GM12878 (cell line): Measurements from ENCODE around the gene LMOD1. TPM values are rescaled to one million over a fixed set of nuclear protein-coding genes. Genes with fewer than 3 reads are reported as not detected.

Source experiments
- ATAC-seq: fragments of 200-7000 bp; cut with Tn5 transposase; 3 replicates; pipeline ENCODE4 v1.9.1; 2020; ENCODE audit warnings: mild to moderate bottlenecking, moderate library complexity
- BruUV-seq: library from RNA; stranded (reverse); fragments of 400-500 nt; replicated peaks from 2 replicates; lab custom pipeline; 2021; lab: Mats Ljungman, UMichigan
- CTCF ChIA-PET: fragments of 300-600 bp; sonication (Branson Sonifier 250); formaldehyde crosslinking; extraction: SDS; loops from one replicate; lab custom pipeline; 2021; ENCODE audit warnings: inconsistent platforms; lab: Yijun Ruan, JAX
- POLR2A ChIA-PET: fragments of 350-600 bp; formaldehyde crosslinking; extraction: SDS; loops from one replicate; lab custom pipeline; 2021; ENCODE audit warnings: inconsistent platforms; lab: Charles Lee
- RAD21 ChIA-PET: fragments of 300-600 bp; sonication (Branson Sonifier 250); formaldehyde crosslinking; loops from one replicate; lab custom pipeline; 2023; ENCODE audit warnings: antibody characterized with exemption; ENCODE audit not compliant: unreplicated experiment; lab: Charles Lee
- SMC1A ChIA-PET: fragments of 300-600 bp; sonication (Branson Sonifier 250); formaldehyde crosslinking; loops from one replicate; lab custom pipeline; 2023; ENCODE audit not compliant: unreplicated experiment, uncharacterized antibody; lab: Charles Lee
- DNase-seq: peaks from one replicate; pipeline ENCODE4 v3.0.0-alpha.2; 2011; ENCODE audit warnings: low read depth, low spot score
- FAIRE-seq: peaks from 3 replicates; lab custom pipeline; 2011; peaks lifted over from hg19 to GRCh38; lab: Jason Lieb, UNC
- H2AFZ ChIP-seq: 2 replicates; pipeline ENCODE4 v1.6.0; 2011; ENCODE audit warnings: low read depth, low read length, control low read depth; ENCODE audit not compliant: control insufficient read depth
- H3K27ac ChIP-seq: 2 replicates; pipeline ENCODE4 v1.5.1; 2011; ENCODE audit warnings: control low read depth; ENCODE audit not compliant: control insufficient read depth, insufficient read depth
- H3K27me3 ChIP-seq, 2 experiments: replicated peaks in 1 of 2; 2 replicates each; pipeline versions ENCODE4 v1.6.0 to v1.6.1; 2011; ENCODE audit warnings: low read length in 1 of 2; ENCODE audit not compliant: control insufficient read depth in 2 of 2, insufficient read depth in 2 of 2
- H3K36me3 ChIP-seq, 2 experiments: 2 replicates each; pipeline ENCODE4 v1.5.1; 2011; ENCODE audit warnings: low read length in 1 of 2; ENCODE audit not compliant: control insufficient read depth in 2 of 2, insufficient read depth in 2 of 2
- H3K4me1 ChIP-seq: 2 replicates; pipeline ENCODE4 v1.6.1; 2011; ENCODE audit warnings: mild to moderate bottlenecking, low read length, moderate library complexity, mixed read lengths; ENCODE audit not compliant: control insufficient read depth, insufficient read depth
- H3K4me2 ChIP-seq: 2 replicates; pipeline ENCODE4 v1.6.0; 2011; ENCODE audit warnings: control low read depth; ENCODE audit not compliant: control insufficient read depth, insufficient read depth
- H3K4me3 ChIP-seq: fragments of 200-600 bp; sonication (generic); 2 replicates; pipeline ENCODE4 v1.5.1; 2016
- H3K79me2 ChIP-seq: 2 replicates; pipeline ENCODE4 v1.6.0; 2011; ENCODE audit warnings: low read length; ENCODE audit not compliant: control insufficient read depth, insufficient read depth
- H3K9ac ChIP-seq: 2 replicates; pipeline ENCODE4 v1.8.0; 2011; ENCODE audit warnings: low read length, control low read depth, mixed read lengths; ENCODE audit not compliant: control insufficient read depth, insufficient read depth
- H3K9me3 ChIP-seq: replicated peaks from 3 replicates; pipeline ENCODE4 v1.5.1; 2011; ENCODE audit warnings: mild to moderate bottlenecking, low read length; ENCODE audit not compliant: control insufficient read depth, insufficient read depth
- H4K20me1 ChIP-seq: 2 replicates; pipeline ENCODE4 v1.6.0; 2011; ENCODE audit not compliant: control insufficient read depth, insufficient read depth
- CBFB ChIP-seq: IDR thresholded peaks from 2 replicates; pipeline ENCODE4 v1.6.1; 2016; ENCODE audit warnings: antibody characterized with exemption, low read depth
- CTCF ChIP-seq, 3 experiments: IDR thresholded peaks in 2 of 3; conservative IDR thresholded peaks in 1 of 3; 2 replicates each; pipeline ENCODE4 v1.5.1; 2011; ENCODE audit warnings: low read depth in 3 of 3, low read length in 3 of 3, mild to moderate bottlenecking in 3 of 3, control low read depth in 2 of 3, moderate library complexity in 2 of 3, inconsistent platforms in 1 of 3, mixed read lengths in 1 of 3; ENCODE audit not compliant: control insufficient read depth in 2 of 3, insufficient read depth in 1 of 3; ENCODE audit errors: extremely low read depth in 1 of 3
- ETV6 ChIP-seq, 2 experiments: fragments of 450-650 bp in 1 of 2; IDR thresholded peaks in 1 of 2; conservative IDR thresholded peaks in 1 of 2; 2 replicates each; pipeline ENCODE4 v1.6.1; 2014; ENCODE audit warnings: antibody characterized with exemption in 1 of 2, borderline replicate concordance in 1 of 2, low read depth in 1 of 2, mild to moderate bottlenecking in 1 of 2, moderate library complexity in 1 of 2
- JUND ChIP-seq: IDR thresholded peaks from 2 replicates; pipeline ENCODE4 v1.6.1; 2012; ENCODE audit warnings: low read depth, mild to moderate bottlenecking, low read length, improper control_type of control experiment, moderate library complexity
- MEF2A ChIP-seq: IDR thresholded peaks from 2 replicates; pipeline ENCODE4 v1.6.1; 2011; ENCODE audit warnings: low read depth, mild to moderate bottlenecking, low read length, moderate library complexity; ENCODE audit not compliant: insufficient read depth
- MLLT1 ChIP-seq: fragments of 450-650 bp; IDR thresholded peaks from 2 replicates; pipeline ENCODE4 v1.6.1; 2016; ENCODE audit warnings: mild to moderate bottlenecking
- RAD21 ChIP-seq: IDR thresholded peaks from 2 replicates; pipeline ENCODE4 v1.6.1; 2011; ENCODE audit warnings: mild to moderate bottlenecking, low read depth, low read length, moderate library complexity; ENCODE audit not compliant: insufficient read depth
- SMC3 ChIP-seq: IDR thresholded peaks from 2 replicates; pipeline ENCODE4 v1.6.1; 2011; ENCODE audit warnings: low read length, improper control_type of control experiment, borderline replicate concordance
- TCF12 ChIP-seq: IDR thresholded peaks from 2 replicates; pipeline ENCODE4 v1.6.1; 2011; ENCODE audit warnings: low read depth, mild to moderate bottlenecking, low read length
- TCF3 ChIP-seq: IDR thresholded peaks from 2 replicates; pipeline ENCODE4 v1.6.1; 2012; ENCODE audit warnings: low read depth, mild to moderate bottlenecking, low read length, borderline replicate concordance; ENCODE audit not compliant: insufficient read depth
- WGBS: methylation state at CpG from one replicate; pipeline ENCODE4 v1.1.6; 2016; ENCODE audit warnings: low lambda C conversion rate; ENCODE audit not compliant: insufficient replicate concordance, insufficient coverage; ENCODE audit errors: missing lambda C conversion rate; 5-methylcytosine and 5-hydroxymethylcytosine counted together
- in situ Hi-C: fragments of 300-500 bp; cut with MboI; formaldehyde crosslinking; loops from 9 replicates; pipeline ENCODE4 v1.14.3; 2018; ENCODE audit warnings: mixed read lengths
- intact Hi-C: fragments of 100-400 bp; cut with micrococcal nuclease; formaldehyde crosslinking; loops from one replicate; pipeline ENCODE4 v1.14.2; 2022; ENCODE audit not compliant: unreplicated experiment
- polyA plus RNA-seq, 11 experiments: library from polyadenylated mRNA; depleted of rRNA in 4 of 11; unstranded in 6 of 11; stranded (reverse) in 5 of 11; fragments of >200 nt; fragmentation: Nextera tagmentation in 4 of 11; fragmentation: Illumina TruSeq in 1 of 11; extraction: Ambion mirVana in 4 of 11; extraction: Trizol in 1 of 11; gene quantifications; 1 replicate in 1 of 11; 2 replicates in 10 of 11; pipeline versions ENCODE4 v1.2.1 to v1.2.3, GENCODE V29; 2011 to 2016; ENCODE audit warnings: inconsistent platforms in 2 of 11, missing spikeins in 2 of 11, low read depth in 1 of 11
- total RNA-seq, 4 experiments: library from RNA; depleted of rRNA in 3 of 4; stranded (reverse); fragments of >200 nt in 3 of 4; fragmentation: Illumina TruSeq in 1 of 4; extraction: Trizol in 1 of 4; gene quantifications; 2 replicates each; pipeline versions ENCODE4 v1.2.1 to v1.2.3, GENCODE V29; 2013 to 2021
- TF ChIP-seq, protein P1 (sequence below): fragments of 450-650 bp; IDR thresholded peaks from 2 replicates; pipeline ENCODE4 v1.6.1; 2016; ENCODE audit warnings: mild to moderate bottlenecking, moderate library complexity, borderline replicate concordance

LMOD1 gene
- total and polyA plus RNA-seq, 10 of the 15 experiments (the other 5 are each of a cell fraction or from before 2014, with no cell fraction given) = 0.15 TPM; not detected in 9

DNA sequence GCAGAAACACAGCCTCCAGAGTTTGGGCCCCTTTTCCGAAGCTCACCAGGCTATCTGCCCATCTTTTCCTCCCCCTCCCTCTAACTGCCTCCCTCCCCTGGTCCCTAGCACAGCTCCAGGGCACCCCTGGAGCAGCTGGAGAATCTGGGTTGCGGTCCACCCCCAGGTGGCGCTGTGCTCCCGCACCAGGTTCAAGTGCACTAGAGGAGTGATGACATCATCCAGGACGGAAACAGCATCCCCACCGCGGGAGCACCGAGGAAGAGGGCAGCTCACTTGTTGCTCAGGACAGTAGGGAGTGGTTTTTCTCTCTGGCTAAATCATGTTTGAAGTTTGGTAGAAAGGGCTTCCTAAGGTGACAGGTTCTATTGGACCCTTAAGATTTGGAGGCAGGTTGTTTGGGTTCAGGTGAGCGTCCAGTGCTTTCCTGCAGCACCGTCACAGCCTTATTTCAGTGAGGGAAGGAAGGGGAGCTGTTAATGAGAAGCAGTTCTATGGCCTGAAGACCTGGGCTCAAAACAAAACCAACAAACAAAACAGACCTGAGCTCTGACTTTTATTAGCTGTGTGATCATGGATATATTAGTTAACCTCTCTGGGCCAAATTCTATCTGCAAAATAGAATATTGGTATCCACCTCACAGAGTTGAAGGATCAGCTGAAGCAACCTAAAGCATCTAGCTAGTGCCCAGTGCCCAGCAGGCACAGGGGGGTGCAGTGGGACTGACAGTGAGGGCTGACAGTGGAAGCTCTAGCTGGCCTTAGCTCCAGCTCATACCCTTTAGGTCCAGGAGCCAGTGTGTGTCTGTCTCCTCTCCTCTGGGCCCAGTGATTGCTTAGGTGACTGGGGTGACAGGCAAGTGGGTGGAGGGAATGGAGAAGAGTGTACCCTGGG lies 50.2 kb downstream of the LMOD1 start:
- BruUV-seq = no TSS peak
- H3K4me2 ChIP-seq = peak overlapping the region; percentile 72
- no peaks in the 10 kb centered on the region for H3K27me3 ChIP-seq
- H3K4me3 ChIP-seq = no peak overlapping the region
- in situ Hi-C loops (no loop called here), intact Hi-C loops (loop anchor here (1.0 to 2.0 kb wide), 2 partner anchors 76 to 223 kb away; no protein-coding TSS in a partner anchor)
- ChIA-PET RAD21 (interaction anchor here (0.6 to 4.5 kb wide), 16 partner anchors 10 to 326 kb away, joined by 3 to 62 read pairs (median 5); partner anchors contain the start of genes ELF3, RNPEP and TIMM17A), CTCF (interaction anchor here (0.6 to 10.2 kb wide), 50 partner anchors 8 to 789 kb away, joined by 3 to 233 read pairs (median 5); partner anchors contain the start of genes ELF3, LMOD1, RNPEP and TIMM17A), SMC1A (interaction anchor here (0.7 to 4.9 kb wide), 21 partner anchors 9 to 224 kb away, joined by 3 to 68 read pairs (median 5); no protein-coding TSS in a partner anchor), POLR2A (interaction anchor here (0.7 to 0.9 kb wide), 4 partner anchors 11 to 219 kb away, joined by 3 to 8 read pairs (median 3); no protein-coding TSS in a partner anchor)
- no peaks in the 10 kb centered on the region for H3K79me2 ChIP-seq
- FAIRE-seq (peak; percentile 96), DNase-seq (peak; percentile 40), ATAC-seq (peak; percentile 98)
- H3K9me3 ChIP-seq = no peaks in the 10 kb centered on the region
- H2AFZ ChIP-seq = peak overlapping the region; percentile 85
- no peaks in the 10 kb centered on the region for H3K4me1 ChIP-seq
- 11% methylated on average over 10 of the region's 10 CpGs for WGBS
- H4K20me1 ChIP-seq = no peaks in the 10 kb centered on the region
- H3K27ac ChIP-seq = no peak overlapping the region
- H3K9ac ChIP-seq = no peak overlapping the region
- H3K36me3 ChIP-seq = no peaks in the 10 kb centered on the region
- TF ChIP-seq MLLT1 = no peak
- peak; percentile 93 for TF ChIP-seq CBFB
- peak; percentile 96 for TF ChIP-seq SMC3
- peak in 1 of 2 experiments; percentile 23; a peak in 1 of 4 replicates for TF ChIP-seq ETV6 (conservative IDR thresholded peaks at IDR 0.05 in 1 of 2, IDR thresholded peaks at IDR 0.05 in 1 of 2; ENCODE audit: borderline replicate concordance in 1 of 2, low read depth in 1 of 2)
- peak; percentile 73; the same call in 1 of the 2 replicates for TF ChIP-seq JUND
- 0 out of 2 replicates have a peak, but pooled peaks have one; percentile 6 for TF ChIP-seq MEF2A
- TF ChIP-seq, protein P1, sequence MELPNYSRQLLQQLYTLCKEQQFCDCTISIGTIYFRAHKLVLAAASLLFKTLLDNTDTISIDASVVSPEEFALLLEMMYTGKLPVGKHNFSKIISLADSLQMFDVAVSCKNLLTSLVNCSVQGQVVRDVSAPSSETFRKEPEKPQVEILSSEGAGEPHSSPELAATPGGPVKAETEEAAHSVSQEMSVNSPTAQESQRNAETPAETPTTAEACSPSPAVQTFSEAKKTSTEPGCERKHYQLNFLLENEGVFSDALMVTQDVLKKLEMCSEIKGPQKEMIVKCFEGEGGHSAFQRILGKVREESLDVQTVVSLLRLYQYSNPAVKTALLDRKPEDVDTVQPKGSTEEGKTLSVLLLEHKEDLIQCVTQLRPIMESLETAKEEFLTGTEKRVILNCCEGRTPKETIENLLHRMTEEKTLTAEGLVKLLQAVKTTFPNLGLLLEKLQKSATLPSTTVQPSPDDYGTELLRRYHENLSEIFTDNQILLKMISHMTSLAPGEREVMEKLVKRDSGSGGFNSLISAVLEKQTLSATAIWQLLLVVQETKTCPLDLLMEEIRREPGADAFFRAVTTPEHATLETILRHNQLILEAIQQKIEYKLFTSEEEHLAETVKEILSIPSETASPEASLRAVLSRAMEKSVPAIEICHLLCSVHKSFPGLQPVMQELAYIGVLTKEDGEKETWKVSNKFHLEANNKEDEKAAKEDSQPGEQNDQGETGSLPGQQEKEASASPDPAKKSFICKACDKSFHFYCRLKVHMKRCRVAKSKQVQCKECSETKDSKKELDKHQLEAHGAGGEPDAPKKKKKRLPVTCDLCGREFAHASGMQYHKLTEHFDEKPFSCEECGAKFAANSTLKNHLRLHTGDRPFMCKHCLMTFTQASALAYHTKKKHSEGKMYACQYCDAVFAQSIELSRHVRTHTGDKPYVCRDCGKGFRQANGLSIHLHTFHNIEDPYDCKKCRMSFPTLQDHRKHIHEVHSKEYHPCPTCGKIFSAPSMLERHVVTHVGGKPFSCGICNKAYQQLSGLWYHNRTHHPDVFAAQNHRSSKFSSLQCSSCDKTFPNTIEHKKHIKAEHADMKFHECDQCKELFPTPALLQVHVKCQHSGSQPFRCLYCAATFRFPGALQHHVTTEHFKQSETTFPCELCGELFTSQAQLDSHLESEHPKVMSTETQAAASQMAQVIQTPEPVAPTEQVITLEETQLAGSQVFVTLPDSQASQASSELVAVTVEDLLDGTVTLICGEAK = no peak
- 0 out of 2 replicates have a peak, but pooled peaks have one; percentile 44 for TF ChIP-seq TCF3
- TF ChIP-seq RAD21 = peak; percentile 87
- 0 out of 2 replicates have a peak, but pooled peaks have one; percentile 61 for TF ChIP-seq TCF12
- peak; percentile 92 to 95 (median 93) for TF ChIP-seq CTCF (IDR thresholded peaks at IDR 0.05 in 2 of 3, conservative IDR thresholded peaks at IDR 0.05 in 1 of 3; ENCODE audit: control insufficient read depth in 2 of 3, extremely low read depth in 1 of 3, insufficient read depth in 1 of 3, low read depth in 3 of 3, low read length in 3 of 3)
